HepG2 (cell line): Measurements from ENCODE around the gene EPDR1. TPM values are rescaled to one million over a fixed set of nuclear protein-coding genes. Genes with fewer than 3 reads are reported as not detected.

Source experiments
- ATAC-seq: fragments of 200-7000 bp; cut with Tn5 transposase; 3 replicates; pipeline ENCODE4 v1.9.1; 2020; ENCODE audit warnings: mild to moderate bottlenecking, moderate library complexity
- BruUV-seq: library from RNA; stranded (reverse); fragments of 400-500 nt; replicated peaks from 2 replicates; lab custom pipeline; 2021; lab: Mats Ljungman, UMichigan
- CTCF ChIA-PET: fragments of 300-600 bp; formaldehyde crosslinking; extraction: SDS; loops from one replicate; lab custom pipeline; 2021; ENCODE audit warnings: low total read pairs, inconsistent platforms, low intra/inter-chr PET ratio; lab: Yijun Ruan, JAX
- POLR2A ChIA-PET: fragments of 350-600 bp; sonication (Branson Sonifier 250); formaldehyde crosslinking; loops from one replicate; lab custom pipeline; 2020; ENCODE audit warnings: antibody characterized with exemption, inconsistent platforms; lab: Yijun Ruan, JAX
- DNase-seq: peaks from one replicate; pipeline ENCODE4 v3.0.0-alpha.2; 2015; ENCODE audit warnings: low spot score
- FAIRE-seq: peaks from 3 replicates; lab custom pipeline; 2011; peaks lifted over from hg19 to GRCh38; lab: Jason Lieb, UNC
- H2AFZ ChIP-seq: one replicate; pipeline ENCODE4 v1.6.1; 2011; ENCODE audit warnings: low read length, inconsistent platforms
- H3K27ac ChIP-seq: fragments of 300-600 bp; 3 replicates; pipeline ENCODE4 v1.8.0; 2011; ENCODE audit warnings: mixed run types, mild to moderate bottlenecking, mixed read lengths, low read length, inconsistent platforms; ENCODE audit not compliant: insufficient read depth; ENCODE audit errors: extremely low read length
- H3K27me3 ChIP-seq, 2 experiments: fragments of 200-600 bp in 1 of 2; 2 replicates in 1 of 2; 3 replicates in 1 of 2; pipeline versions ENCODE4 v1.6.0 to v1.8.0; 2011; ENCODE audit warnings: low read length in 2 of 2, mild to moderate bottlenecking in 2 of 2, moderate library complexity in 2 of 2, inconsistent platforms in 1 of 2; ENCODE audit not compliant: insufficient read depth in 2 of 2, control insufficient read depth in 1 of 2
- H3K36me3 ChIP-seq, 2 experiments: fragments of 200-600 bp in 1 of 2; replicated peaks in 1 of 2; 2 replicates in 1 of 2; 3 replicates in 1 of 2; pipeline versions ENCODE4 v1.5.1 to v1.8.0; 2011; ENCODE audit warnings: low read length in 2 of 2, inconsistent platforms in 1 of 2; ENCODE audit not compliant: insufficient read depth in 2 of 2, control insufficient read depth in 1 of 2
- H3K4me1 ChIP-seq: 2 replicates; pipeline ENCODE4 v1.5.1; 2012; ENCODE audit warnings: low read length, inconsistent platforms; ENCODE audit not compliant: insufficient read depth
- H3K4me2 ChIP-seq: 2 replicates; pipeline ENCODE4 v1.6.0; 2011; ENCODE audit warnings: low read depth, low read length, inconsistent platforms
- H3K4me3 ChIP-seq, 3 experiments: fragments of 200-600 bp in 1 of 3; sonication (generic), shearing (Covaris generic) in 1 of 3; replicated peaks in 1 of 3; 2 replicates each; pipeline ENCODE4 v1.5.1; 2011 to 2016; ENCODE audit warnings: low read length in 3 of 3, inconsistent platforms in 2 of 3, low read depth in 2 of 3, mild to moderate bottlenecking in 2 of 3, control low read depth in 1 of 3, mixed read lengths in 1 of 3; ENCODE audit not compliant: insufficient read depth in 1 of 3
- H3K79me2 ChIP-seq: one replicate; pipeline ENCODE4 v1.6.1; 2011; ENCODE audit warnings: low read length, inconsistent platforms; ENCODE audit not compliant: insufficient read depth
- H3K9ac ChIP-seq: 2 replicates; pipeline ENCODE4 v1.6.0; 2011; ENCODE audit warnings: mild to moderate bottlenecking, low read depth, low read length, inconsistent platforms; ENCODE audit not compliant: insufficient read depth
- H3K9me3 ChIP-seq: 2 replicates; pipeline ENCODE4 v1.5.1; 2012; ENCODE audit warnings: mild to moderate bottlenecking, low read length
- H4K20me1 ChIP-seq: 2 replicates; pipeline ENCODE4 v1.6.0; 2011; ENCODE audit warnings: inconsistent platforms, mild to moderate bottlenecking, low read length, moderate library complexity; ENCODE audit not compliant: insufficient read depth
- CHD4 ChIP-seq: fragments of 200-600 bp; sonication (generic); IDR thresholded peaks from 2 replicates; pipeline ENCODE4 v1.7.0; 2017; ENCODE audit warnings: mild to moderate bottlenecking, low read length, borderline replicate concordance
- HNF4A ChIP-seq: sonication (generic); formaldehyde crosslinking; IDR thresholded peaks from 2 replicates; pipeline ENCODE4 v1.4.0; 2020; ENCODE audit warnings: missing genetic modification reagents
- HNRNPH1 ChIP-seq: fragments of 200-400 bp; formaldehyde crosslinking; optimal IDR thresholded peaks from 2 replicates; pipeline ENCODE3; 2017; ENCODE audit warnings: mild to moderate bottlenecking, low read depth, low read length
- KAT8 ChIP-seq: IDR thresholded peaks from 2 replicates; pipeline ENCODE4 v1.6.1; 2016; ENCODE audit warnings: missing genetic modification reagents, missing compliant biosample characterization
- PHF5A ChIP-seq: IDR thresholded peaks from one replicate; pipeline ENCODE4 v1.6.1; 2018; ENCODE audit warnings: low read depth, missing genetic modification reagents; ENCODE audit not compliant: unreplicated experiment
- RARA ChIP-seq: IDR thresholded peaks from 2 replicates; pipeline ENCODE4 v1.6.1; 2016; ENCODE audit warnings: missing genetic modification reagents, missing compliant biosample characterization
- RFXAP ChIP-seq: sonication (generic); formaldehyde crosslinking; IDR thresholded peaks from 2 replicates; pipeline ENCODE4 v1.4.0; 2020; ENCODE audit warnings: missing genetic modification reagents, borderline replicate concordance
- YY1 ChIP-seq: IDR thresholded peaks from 2 replicates; pipeline ENCODE4 v1.6.1; 2011; ENCODE audit warnings: low read length, low read depth, moderate library complexity, mild to moderate bottlenecking; ENCODE audit not compliant: insufficient read depth, insufficient replicate concordance
- ZNF616 ChIP-seq: sonication (generic); formaldehyde crosslinking; IDR thresholded peaks from 2 replicates; pipeline ENCODE4 v1.5.0; 2020; ENCODE audit warnings: low read depth, mild to moderate bottlenecking, missing genetic modification reagents
- ZNF724P ChIP-seq: sonication (generic); formaldehyde crosslinking; IDR thresholded peaks from 2 replicates; pipeline ENCODE4 v1.8.0; 2022; ENCODE audit warnings: missing genetic modification reagents, borderline replicate concordance
- WGBS: methylation state at CpG from one replicate; pipeline ENCODE4 v1.1.6; 2017; ENCODE audit warnings: low lambda C conversion rate; 5-methylcytosine and 5-hydroxymethylcytosine counted together
- in situ Hi-C: cut with HindIII; loops from 2 replicates; pipeline ENCODE4 v1.10.0; 2017; ENCODE audit warnings: low pct_unique_long_range_greater_than_20kb; ENCODE audit not compliant: extremely low pct_ligation_motif_present
- intact Hi-C: fragments of 100-400 bp; cut with micrococcal nuclease; formaldehyde crosslinking; loops from one replicate; pipeline ENCODE4 v1.10.0; 2022; ENCODE audit not compliant: unreplicated experiment
- polyA plus RNA-seq, 8 experiments: library from polyadenylated mRNA; depleted of rRNA in 3 of 8; stranded (reverse) in 7 of 8; unstranded in 1 of 8; fragments of >200 nt; fragmentation: Illumina TruSeq in 4 of 8; extraction: Trizol in 4 of 8; gene quantifications; 2 replicates each; pipeline versions ENCODE4 v1.2.1 to v1.2.3, GENCODE V29; 2011 to 2016; ENCODE audit warnings: low read depth in 4 of 8, missing spikeins in 1 of 8, mixed read lengths in 1 of 8; ENCODE audit not compliant: insufficient read depth in 1 of 8
- total RNA-seq, 5 experiments: library from RNA; depleted of rRNA; stranded (reverse); fragments of >200 nt; fragmentation: Illumina TruSeq; extraction: Trizol; gene quantifications; 2 replicates each; pipeline ENCODE4 v1.2.3, GENCODE V29; 2016; ENCODE audit warnings: low read depth in 1 of 5
- TF ChIP-seq, protein P1 (sequence below): sonication (generic); formaldehyde crosslinking; conservative IDR thresholded peaks from 2 replicates; pipeline ENCODE4 v1.4.0; 2020; ENCODE audit warnings: missing genetic modification reagents
- TF ChIP-seq, protein P2 (sequence below): sonication (generic); formaldehyde crosslinking; IDR thresholded peaks from 2 replicates; pipeline ENCODE4 v1.5.1; 2020; ENCODE audit warnings: mild to moderate bottlenecking, missing genetic modification reagents
- TF ChIP-seq, protein P3 (sequence below): sonication (generic); formaldehyde crosslinking; IDR thresholded peaks from 2 replicates; pipeline ENCODE4 v1.4.0; 2020; ENCODE audit warnings: missing genetic modification reagents; ENCODE audit errors: not compliant biosample characterization

Gene EPDR1
- total and polyA plus RNA-seq, 2 of the 13 experiments (the other 11 are each of a cell fraction or from before 2014, with no cell fraction given) = 38.3 to 50.2 TPM

DNA sequence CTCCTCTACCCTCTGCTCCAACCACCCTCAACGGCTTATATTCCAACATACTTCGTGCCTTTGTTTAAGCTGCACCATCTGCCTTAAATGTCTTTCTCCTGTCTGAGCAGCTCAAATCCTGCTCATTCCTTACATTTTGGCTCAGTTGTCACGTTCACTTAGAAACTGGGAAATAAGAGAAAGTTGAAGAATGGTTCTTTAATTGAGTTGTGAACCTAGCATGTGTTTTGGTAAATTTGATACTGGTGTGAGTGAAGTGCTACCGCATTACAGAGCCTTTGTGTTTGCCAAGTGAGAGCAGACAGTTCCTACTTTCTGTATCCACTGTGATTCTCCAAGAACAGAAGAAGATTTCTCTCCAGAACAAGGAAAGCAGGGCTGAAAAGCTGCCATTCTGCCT, 54.3 kb downstream of the EPDR1 start (continued):
- TF ChIP-seq, protein P1, sequence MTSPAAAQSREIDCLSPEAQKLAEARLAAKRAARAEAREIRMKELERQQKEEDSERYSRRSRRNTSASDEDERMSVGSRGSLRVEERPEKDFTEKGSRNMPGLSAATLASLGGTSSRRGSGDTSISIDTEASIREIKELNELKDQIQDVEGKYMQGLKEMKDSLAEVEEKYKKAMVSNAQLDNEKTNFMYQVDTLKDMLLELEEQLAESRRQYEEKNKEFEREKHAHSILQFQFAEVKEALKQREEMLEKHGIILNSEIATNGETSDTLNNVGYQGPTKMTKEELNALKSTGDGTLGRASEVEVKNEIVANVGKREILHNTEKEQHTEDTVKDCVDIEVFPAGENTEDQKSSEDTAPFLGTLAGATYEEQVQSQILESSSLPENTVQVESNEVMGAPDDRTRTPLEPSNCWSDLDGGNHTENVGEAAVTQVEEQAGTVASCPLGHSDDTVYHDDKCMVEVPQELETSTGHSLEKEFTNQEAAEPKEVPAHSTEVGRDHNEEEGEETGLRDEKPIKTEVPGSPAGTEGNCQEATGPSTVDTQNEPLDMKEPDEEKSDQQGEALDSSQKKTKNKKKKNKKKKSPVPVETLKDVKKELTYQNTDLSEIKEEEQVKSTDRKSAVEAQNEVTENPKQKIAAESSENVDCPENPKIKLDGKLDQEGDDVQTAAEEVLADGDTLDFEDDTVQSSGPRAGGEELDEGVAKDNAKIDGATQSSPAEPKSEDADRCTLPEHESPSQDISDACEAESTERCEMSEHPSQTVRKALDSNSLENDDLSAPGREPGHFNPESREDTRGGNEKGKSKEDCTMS (CRISPR knock-in tag) = no peak

DNA sequence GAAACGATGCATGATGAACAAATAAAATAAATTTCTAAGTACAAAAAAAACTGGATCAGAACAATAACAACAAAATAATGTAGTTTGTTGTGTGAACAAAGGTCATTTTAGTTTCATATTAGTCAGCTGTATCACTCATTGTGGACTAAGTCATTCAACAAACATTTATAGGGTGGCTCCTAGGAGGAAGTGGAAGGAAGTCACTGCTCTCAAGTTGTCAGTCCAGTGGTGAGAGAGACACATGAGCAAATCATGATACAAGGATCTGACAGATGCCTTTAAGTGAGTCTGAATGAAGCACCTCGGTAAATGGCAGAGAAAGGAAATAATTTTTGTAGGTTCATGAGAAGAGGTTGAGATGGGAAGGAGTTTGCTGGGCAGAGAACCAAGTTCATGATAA, 56.8 kb downstream of the EPDR1 start:
- no TSS peak for BruUV-seq
- no peak overlapping the region for H3K4me2 ChIP-seq

DNA sequence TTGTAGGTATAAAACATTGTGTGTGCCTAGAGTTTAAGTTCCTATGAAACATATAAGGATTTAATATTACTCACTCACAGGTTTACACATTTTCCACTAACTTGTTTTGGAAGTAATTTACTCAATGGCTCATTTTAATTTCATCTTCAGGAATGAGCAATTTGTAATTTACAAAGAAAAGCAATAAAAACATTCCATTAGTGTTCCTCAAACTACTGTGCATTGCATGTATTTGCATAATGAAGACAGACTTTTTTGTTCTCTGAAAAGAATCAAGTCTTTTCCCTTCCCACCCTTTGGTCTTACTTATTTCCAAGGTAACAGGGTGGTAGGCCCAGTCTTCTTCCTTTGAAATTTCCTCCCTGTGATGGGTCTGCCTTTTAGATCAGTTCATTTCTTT, 61.2 kb downstream of the EPDR1 start:
- in situ Hi-C loops (no loop called here), intact Hi-C loops (no loop called here)
- no peak for DNase-seq
- no TSS peak for BruUV-seq
- no peak overlapping the region for H3K4me3 ChIP-seq
- ChIA-PET POLR2A (no interaction called here), CTCF (no interaction called here)
- H4K20me1 ChIP-seq = no peaks in the 10 kb centered on the region
- 0 out of 5 replicates have a peak, but pooled peaks cover 0 to 2% of the 10 kb centered on the region in 2 experiments for H3K27me3 ChIP-seq
- H2AFZ ChIP-seq = no peak overlapping the region
- FAIRE-seq = no peak
- H3K36me3 ChIP-seq = no peaks in the 10 kb centered on the region
- H3K4me1 ChIP-seq = no peaks in the 10 kb centered on the region
- H3K9me3 ChIP-seq = no peaks in the 10 kb centered on the region
- no peak overlapping the region for H3K27ac ChIP-seq
- H3K9ac ChIP-seq = no peak overlapping the region
- H3K4me2 ChIP-seq = no peak overlapping the region
- ATAC-seq = no peak
- no peaks in the 10 kb centered on the region for H3K79me2 ChIP-seq
- TF ChIP-seq HNF4A (CRISPR knock-in tag) (no peak), HNRNPH1 (no peak), ZNF616 (CRISPR knock-in tag) (no peak), RARA (CRISPR knock-in tag) (no peak), YY1 (no peak), KAT8 (CRISPR knock-in tag) (no peak), CHD4 (no peak)
- TF ChIP-seq, protein P2, sequence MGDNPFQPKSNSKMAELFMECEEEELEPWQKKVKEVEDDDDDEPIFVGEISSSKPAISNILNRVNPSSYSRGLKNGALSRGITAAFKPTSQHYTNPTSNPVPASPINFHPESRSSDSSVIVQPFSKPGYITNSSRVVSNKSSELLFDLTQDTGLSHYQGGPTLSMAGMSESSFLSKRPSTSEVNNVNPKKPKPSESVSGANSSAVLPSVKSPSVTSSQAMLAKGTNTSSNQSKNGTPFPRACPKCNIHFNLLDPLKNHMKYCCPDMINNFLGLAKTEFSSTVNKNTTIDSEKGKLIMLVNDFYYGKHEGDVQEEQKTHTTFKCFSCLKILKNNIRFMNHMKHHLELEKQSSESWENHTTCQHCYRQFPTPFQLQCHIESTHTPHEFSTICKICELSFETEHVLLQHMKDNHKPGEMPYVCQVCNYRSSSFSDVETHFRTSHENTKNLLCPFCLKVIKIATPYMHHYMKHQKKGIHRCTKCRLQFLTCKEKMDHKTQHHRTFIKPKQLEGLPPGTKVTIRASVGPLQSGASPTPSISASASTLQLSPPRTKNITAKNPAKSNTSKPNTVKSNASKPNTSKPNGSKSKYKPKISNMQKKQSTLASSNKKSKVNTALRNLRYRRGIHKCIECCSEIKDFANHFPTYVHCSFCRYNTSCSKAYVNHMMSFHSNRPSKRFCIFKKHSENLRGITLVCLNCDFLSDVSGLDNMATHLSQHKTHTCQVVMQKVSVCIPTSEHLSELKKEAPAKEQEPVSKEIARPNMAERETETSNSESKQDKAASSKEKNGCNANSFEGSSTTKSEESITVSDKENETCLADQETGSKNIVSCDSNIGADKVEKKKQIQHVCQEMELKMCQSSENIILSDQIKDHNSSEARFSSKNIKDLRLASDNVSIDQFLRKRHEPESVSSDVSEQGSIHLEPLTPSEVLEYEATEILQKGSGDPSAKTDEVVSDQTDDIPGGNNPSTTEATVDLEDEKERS (CRISPR knock-in tag) = no peak
- TF ChIP-seq, protein P3, sequence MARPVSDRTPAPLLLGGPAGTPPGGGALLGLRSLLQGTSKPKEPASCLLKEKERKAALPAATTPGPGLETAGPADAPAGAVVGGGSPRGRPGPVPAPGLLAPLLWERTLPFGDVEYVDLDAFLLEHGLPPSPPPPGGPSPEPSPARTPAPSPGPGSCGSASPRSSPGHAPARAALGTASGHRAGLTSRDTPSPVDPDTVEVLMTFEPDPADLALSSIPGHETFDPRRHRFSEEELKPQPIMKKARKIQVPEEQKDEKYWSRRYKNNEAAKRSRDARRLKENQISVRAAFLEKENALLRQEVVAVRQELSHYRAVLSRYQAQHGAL = no peak

More for the DNA sequence above, 56.8 kb downstream of the EPDR1 start:
- intact Hi-C loops = no loop called here
- Histone ChIP-seq H4K20me1 (no peaks in the 10 kb centered on the region), H3K4me1 (no peaks in the 10 kb centered on the region), H3K9ac (no peak overlapping the region), H3K9me3 (no peaks in the 10 kb centered on the region), H3K36me3 (no peaks in the 10 kb centered on the region)
- POLR2A ChIA-PET = no interaction called here
- TF ChIP-seq ZNF724P (CRISPR knock-in tag) (no peak), PHF5A (CRISPR knock-in tag) (no peak), RFXAP (no peak)
- TF ChIP-seq, all 625 proteins: peak for 0
- 8% methylated on average over 2 of the region's 2 CpGs for WGBS
- Histone ChIP-seq H3K27me3 (no peaks in the 10 kb centered on the region), H3K27ac (no peak overlapping the region), H2AFZ (no peak overlapping the region), H3K4me3 (no peak overlapping the region), H3K79me2 (no peaks in the 10 kb centered on the region)
- in situ Hi-C loops = no loop called here
- DNase-seq (no peak), ATAC-seq (no peak), FAIRE-seq (no peak)
- CTCF ChIA-PET = no interaction called here
